Upper lobe of left lung (tissue), 4 donors: ENCODE measurements around the gene SUGP1.

Source experiments
- EP300 ChIP-seq, 4 donors: sonication (generic); formaldehyde crosslinking; IDR thresholded peaks; one replicate each; pipeline ENCODE4 v1.5.1; 2017; ENCODE audit warnings: antibody characterized with exemption in 4 of 4, control low read depth in 2 of 4
- POLR2A ChIP-seq, 4 donors: fragments of 450-650 bp; IDR thresholded peaks; one replicate each; pipeline ENCODE4 v1.5.1; 2016 to 2017; ENCODE audit warnings: antibody characterized with exemption in 4 of 4, mild to moderate bottlenecking in 2 of 4
- POLR2AphosphoS5 ChIP-seq, 2 donors: sonication (generic); formaldehyde crosslinking; IDR thresholded peaks; one replicate each; pipeline ENCODE4 v1.5.1; 2017; ENCODE audit warnings: antibody characterized with exemption in 2 of 2
- TF ChIP-seq, protein P1 (sequence below), 6 experiments: fragments of 450-650 bp in 4 of 6; fragments of 200-600 bp in 2 of 6; sonication (generic) in 2 of 6; IDR thresholded peaks; one replicate each; pipeline ENCODE4 v1.5.1; 2016 to 2019; ENCODE audit warnings: antibody characterized with exemption in 6 of 6

DNA sequence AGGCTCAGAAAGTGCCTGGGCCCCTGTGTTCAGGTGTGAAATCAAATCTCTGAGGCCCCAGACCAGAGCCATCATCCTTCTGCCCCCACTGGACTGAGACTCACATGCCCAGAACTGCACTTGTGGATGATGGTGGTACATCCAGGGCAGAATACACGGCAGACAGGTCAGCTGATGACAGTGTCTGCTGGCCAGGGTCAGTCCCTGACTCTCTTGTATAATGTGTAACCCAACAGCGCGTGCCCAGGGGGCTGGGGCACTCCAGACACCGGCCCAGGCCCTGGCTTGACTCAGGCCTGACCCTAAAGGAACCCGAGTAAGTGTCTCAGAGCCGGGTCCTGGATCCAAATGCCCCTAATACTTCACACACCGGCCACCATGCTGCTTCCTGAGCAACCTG, 47.8 kb upstream of the SUGP1 start:
- TF ChIP-seq POLR2A (IDR thresholded peaks at IDR 0.05): no peak
- TF ChIP-seq, protein P1, sequence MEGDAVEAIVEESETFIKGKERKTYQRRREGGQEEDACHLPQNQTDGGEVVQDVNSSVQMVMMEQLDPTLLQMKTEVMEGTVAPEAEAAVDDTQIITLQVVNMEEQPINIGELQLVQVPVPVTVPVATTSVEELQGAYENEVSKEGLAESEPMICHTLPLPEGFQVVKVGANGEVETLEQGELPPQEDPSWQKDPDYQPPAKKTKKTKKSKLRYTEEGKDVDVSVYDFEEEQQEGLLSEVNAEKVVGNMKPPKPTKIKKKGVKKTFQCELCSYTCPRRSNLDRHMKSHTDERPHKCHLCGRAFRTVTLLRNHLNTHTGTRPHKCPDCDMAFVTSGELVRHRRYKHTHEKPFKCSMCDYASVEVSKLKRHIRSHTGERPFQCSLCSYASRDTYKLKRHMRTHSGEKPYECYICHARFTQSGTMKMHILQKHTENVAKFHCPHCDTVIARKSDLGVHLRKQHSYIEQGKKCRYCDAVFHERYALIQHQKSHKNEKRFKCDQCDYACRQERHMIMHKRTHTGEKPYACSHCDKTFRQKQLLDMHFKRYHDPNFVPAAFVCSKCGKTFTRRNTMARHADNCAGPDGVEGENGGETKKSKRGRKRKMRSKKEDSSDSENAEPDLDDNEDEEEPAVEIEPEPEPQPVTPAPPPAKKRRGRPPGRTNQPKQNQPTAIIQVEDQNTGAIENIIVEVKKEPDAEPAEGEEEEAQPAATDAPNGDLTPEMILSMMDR (IDR thresholded peaks at IDR 0.05): no peak
- TF ChIP-seq EP300 (IDR thresholded peaks at IDR 0.05): no peak
- TF ChIP-seq POLR2AphosphoS5 (IDR thresholded peaks at IDR 0.05): no peak
